Activated CD8-positive, alpha-beta T cell treated with anti-CD3 and anti-CD28 coated beads, Interleukin-2, amount 10 ng/mL, durations not matched to agents 7 days and 5 days (primary cell): Measurements from ENCODE around the gene MYRFL. TPM values are rescaled to one million over a fixed set of nuclear protein-coding genes. Genes with fewer than 3 reads are reported as not detected.

Source experiments
- ATAC-seq: fragments of 150-1000 bp; cut with Tn5 transposase; one replicate; pipeline ENCODE4 v1.10.0; 2021; ENCODE audit warnings: moderate library complexity
- CTCF ChIA-PET: fragments of 350-600 bp; sonication (Branson Sonifier 250); formaldehyde crosslinking; loops from one replicate; lab custom pipeline; 2021; ENCODE audit warnings: antibody characterized with exemption; lab: Charles Lee
- POLR2A ChIA-PET: fragments of 350-600 bp; sonication (Branson Sonifier 250); formaldehyde crosslinking; loops from one replicate; lab custom pipeline; 2021; ENCODE audit warnings: antibody characterized with exemption; lab: Charles Lee
- DNase-seq: peaks from one replicate; pipeline ENCODE4 v3.0.0-alpha.2; 2020
- H3K27ac Mint-ChIP-seq: one replicate; pipeline ENCODE4 v1.8.0; 2021; ENCODE audit warnings: mild to moderate bottlenecking, mixed read lengths
- H3K27me3 Mint-ChIP-seq: one replicate; pipeline ENCODE4 v1.8.0; 2021; ENCODE audit warnings: low read depth, mixed read lengths
- H3K36me3 Mint-ChIP-seq: one replicate; pipeline ENCODE4 v1.8.0; 2021; ENCODE audit warnings: low read depth, mixed read lengths
- H3K4me1 Mint-ChIP-seq: one replicate; pipeline ENCODE4 v1.8.0; 2021; ENCODE audit warnings: low read depth, mixed read lengths
- H3K4me3 Mint-ChIP-seq: one replicate; pipeline ENCODE4 v1.8.0; 2021; ENCODE audit warnings: mild to moderate bottlenecking, mixed read lengths
- H3K9me3 Mint-ChIP-seq: one replicate; pipeline ENCODE4 v1.8.0; 2022; ENCODE audit warnings: mixed read lengths; ENCODE audit not compliant: insufficient read depth
- total RNA-seq, 2 experiments: library from RNA; stranded (reverse); gene quantifications; one replicate each; pipeline ENCODE4 v1.2.3, GENCODE V29; 2021

MYRFL gene
- total RNA-seq, 2 experiments from 2014 or later = not detected

DNA sequence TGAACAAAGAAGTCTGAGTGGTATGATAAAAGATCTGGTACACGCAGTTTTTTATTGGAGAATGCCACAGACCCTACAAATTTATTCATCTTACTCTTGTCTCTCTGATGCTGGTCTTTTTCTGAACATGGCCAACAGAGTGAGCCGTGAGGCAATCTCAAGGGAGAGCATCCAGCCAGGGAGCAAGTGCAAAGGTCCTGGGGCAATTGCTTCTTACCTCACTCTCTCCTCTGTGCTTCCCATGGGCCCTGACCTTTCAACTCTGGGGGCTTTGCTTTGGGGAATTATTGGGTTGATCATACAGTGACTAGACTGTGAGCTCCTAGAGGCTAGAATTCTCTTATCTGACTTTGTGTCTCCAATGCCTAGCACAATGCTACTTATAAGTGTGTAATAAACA lies 171.7 kb downstream of the MYRFL start:
- ChIA-PET POLR2A (no interaction called here), CTCF (interaction anchor here (1.4 kb wide), 1 partner anchor 96 kb away, joined by 3 read pairs; no protein-coding TSS in a partner anchor)
- Mint-ChIP-seq H3K4me1 (no peaks in the 10 kb centered on the region), H3K36me3 (no peaks in the 10 kb centered on the region), H3K4me3 (no peak overlapping the region), H3K27me3 (no peaks in the 10 kb centered on the region), H3K9me3 (no peaks in the 10 kb centered on the region), H3K27ac (no peak overlapping the region)
- ATAC-seq = no peak
- no peak for DNase-seq

DNA sequence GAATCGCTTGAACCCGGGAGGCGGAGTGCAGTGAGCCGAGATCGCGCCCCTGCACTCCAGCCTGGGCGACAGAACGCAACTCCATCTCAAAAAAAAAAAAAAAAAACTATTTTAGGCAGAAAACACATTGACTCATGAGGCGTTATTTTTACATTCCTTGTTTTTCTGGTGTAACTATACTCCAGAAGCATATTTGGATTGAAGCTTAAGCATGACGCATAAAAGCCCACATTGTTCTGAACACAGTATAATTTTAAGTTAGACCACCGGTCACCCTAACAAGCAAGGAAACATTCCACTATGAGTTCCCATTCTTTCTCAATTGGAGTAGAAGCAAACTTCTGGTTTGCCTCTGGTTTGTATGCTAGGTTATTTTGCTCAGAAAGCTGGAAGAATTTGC lies 173.0 kb downstream of the MYRFL start:
- H3K9me3 Mint-ChIP-seq = no peaks in the 10 kb centered on the region
- CTCF ChIA-PET = no interaction called here
- H3K27ac Mint-ChIP-seq = no peak overlapping the region
- no peak overlapping the region for H3K4me3 Mint-ChIP-seq
- H3K36me3 Mint-ChIP-seq = no peaks in the 10 kb centered on the region
- H3K4me1 Mint-ChIP-seq = no peaks in the 10 kb centered on the region
- POLR2A ChIA-PET = no interaction called here
- no peaks in the 10 kb centered on the region for H3K27me3 Mint-ChIP-seq
- ATAC-seq (no peak), DNase-seq (no peak)

DNA sequence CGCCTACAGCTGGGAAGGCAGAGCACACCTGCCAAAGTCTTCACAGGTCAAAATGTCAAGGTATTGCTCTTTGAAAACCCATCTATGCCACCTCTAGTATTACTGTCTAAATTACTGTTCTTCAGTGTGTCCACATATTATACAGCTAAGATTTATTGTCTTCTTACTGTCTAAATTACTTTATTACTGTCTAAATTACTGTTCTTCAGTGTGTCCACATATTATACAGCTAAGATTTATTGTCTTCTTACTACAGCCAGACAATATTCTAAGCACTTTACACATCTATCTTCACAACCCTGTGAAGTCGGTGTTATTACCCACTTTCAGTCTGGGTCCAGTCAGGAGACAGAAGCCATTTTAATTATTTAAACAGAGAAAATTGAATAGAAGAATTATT lies 173.9 kb downstream of the MYRFL start:
- H3K4me1 Mint-ChIP-seq = no peaks in the 10 kb centered on the region
- CTCF ChIA-PET = no interaction called here
- H3K27me3 Mint-ChIP-seq = no peaks in the 10 kb centered on the region
- POLR2A ChIA-PET = no interaction called here
- ATAC-seq = no peak
- no peak for DNase-seq
- no peaks in the 10 kb centered on the region for H3K36me3 Mint-ChIP-seq
- no peaks in the 10 kb centered on the region for H3K9me3 Mint-ChIP-seq
- no peak overlapping the region for H3K4me3 Mint-ChIP-seq
- no peak overlapping the region for H3K27ac Mint-ChIP-seq

DNA sequence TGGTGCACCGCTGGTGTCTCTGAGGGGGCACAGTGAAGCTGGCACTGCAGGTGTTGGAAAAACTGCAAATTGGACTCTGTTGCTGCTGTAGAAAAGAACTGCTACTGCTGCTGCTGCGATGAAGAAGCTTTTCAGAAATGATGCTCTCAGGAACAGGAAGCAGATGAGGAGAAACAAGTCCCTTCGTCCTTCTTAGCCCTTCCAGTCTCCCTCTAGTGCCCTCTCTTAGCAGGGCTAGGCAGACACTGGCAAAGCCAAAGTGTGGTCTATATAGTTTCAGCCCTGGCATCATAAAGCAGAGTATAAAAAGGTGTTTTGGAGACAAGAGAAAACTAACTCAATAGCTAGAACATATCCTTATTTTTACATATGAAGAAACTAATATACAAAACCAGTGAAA lies 174.5 kb downstream of the MYRFL start:
- no peaks in the 10 kb centered on the region for H3K36me3 Mint-ChIP-seq
- ChIA-PET POLR2A (no interaction called here), CTCF (no interaction called here)
- H3K9me3 Mint-ChIP-seq = no peaks in the 10 kb centered on the region
- no peaks in the 10 kb centered on the region for H3K4me1 Mint-ChIP-seq
- DNase-seq (no peak), ATAC-seq (no peak)
- H3K27me3 Mint-ChIP-seq = no peaks in the 10 kb centered on the region
- H3K4me3 Mint-ChIP-seq = no peak overlapping the region
- H3K27ac Mint-ChIP-seq = no peak overlapping the region

DNA sequence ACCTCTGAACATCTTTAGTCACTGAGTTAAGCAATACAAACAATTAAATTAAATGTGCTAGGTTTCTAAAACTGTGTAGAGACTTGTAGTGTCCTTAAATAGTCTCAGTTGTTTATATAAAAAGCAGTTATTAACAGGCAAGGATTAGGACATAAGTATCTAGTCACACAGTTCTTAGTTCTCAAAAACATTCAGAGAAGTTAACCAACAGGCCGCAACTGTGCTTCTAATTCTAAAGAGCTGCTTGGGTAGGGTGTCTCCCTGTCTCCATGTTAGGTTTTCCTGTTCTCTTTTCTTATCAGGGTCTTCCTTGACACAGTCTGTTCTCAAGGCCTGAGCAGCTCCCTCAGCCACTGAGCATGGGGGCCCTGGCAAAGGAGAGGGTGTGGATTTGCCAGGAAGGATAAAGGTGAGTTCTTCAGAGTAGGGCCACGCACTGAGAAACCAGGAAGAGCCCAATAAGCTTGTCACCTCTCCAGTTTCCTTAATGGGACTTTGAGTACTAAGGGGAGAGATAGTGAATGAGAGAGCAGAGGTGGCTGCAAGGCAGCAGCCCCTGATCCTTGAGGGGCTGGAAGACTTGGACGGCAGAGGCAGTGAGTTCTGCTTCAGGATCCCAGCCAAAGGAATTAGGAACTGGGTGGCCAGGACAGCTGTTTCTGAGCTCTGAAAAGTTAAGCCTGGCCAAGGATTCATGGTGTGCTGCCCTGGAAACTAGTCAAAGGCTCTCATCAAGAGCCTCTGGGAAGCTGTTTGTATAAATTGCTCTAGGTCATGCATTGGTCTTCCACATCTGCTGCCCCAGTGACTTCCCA lies 177.3 kb downstream of the MYRFL start:
- Mint-ChIP-seq H3K36me3 (no peaks in the 10 kb centered on the region), H3K4me3 (no peak overlapping the region), H3K4me1 (no peaks in the 10 kb centered on the region), H3K27ac (no peak overlapping the region), H3K27me3 (no peaks in the 10 kb centered on the region), H3K9me3 (no peaks in the 10 kb centered on the region)
- DNase-seq (no peak), ATAC-seq (no peak)
- ChIA-PET POLR2A (no interaction called here), CTCF (no interaction called here)

DNA sequence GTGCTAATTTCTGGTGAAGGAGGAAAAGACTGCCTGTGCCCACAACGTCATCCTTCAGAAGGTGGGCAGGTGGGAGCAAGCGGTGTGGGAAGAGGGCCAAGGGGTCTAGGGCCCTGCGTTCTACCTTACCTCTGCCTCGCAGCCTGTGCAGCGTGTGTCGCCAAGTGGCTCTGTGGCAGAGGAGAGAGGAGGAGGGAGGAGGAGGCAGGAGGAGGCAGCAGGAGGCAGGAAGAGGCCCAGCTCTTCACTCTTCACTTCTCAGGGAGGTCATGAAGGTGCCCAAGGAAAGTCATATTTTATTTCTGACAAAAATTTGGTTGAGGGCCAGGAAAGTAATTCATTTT lies 177.9 kb downstream of the MYRFL start:
- DNase-seq = no peak
- Mint-ChIP-seq H3K27me3 (no peaks in the 10 kb centered on the region), H3K4me3 (no peak overlapping the region), H3K4me1 (no peaks in the 10 kb centered on the region), H3K27ac (no peak overlapping the region), H3K9me3 (no peaks in the 10 kb centered on the region), H3K36me3 (no peaks in the 10 kb centered on the region)
- POLR2A ChIA-PET = no interaction called here
- CTCF ChIA-PET = no interaction called here
- ATAC-seq = no peak

DNA sequence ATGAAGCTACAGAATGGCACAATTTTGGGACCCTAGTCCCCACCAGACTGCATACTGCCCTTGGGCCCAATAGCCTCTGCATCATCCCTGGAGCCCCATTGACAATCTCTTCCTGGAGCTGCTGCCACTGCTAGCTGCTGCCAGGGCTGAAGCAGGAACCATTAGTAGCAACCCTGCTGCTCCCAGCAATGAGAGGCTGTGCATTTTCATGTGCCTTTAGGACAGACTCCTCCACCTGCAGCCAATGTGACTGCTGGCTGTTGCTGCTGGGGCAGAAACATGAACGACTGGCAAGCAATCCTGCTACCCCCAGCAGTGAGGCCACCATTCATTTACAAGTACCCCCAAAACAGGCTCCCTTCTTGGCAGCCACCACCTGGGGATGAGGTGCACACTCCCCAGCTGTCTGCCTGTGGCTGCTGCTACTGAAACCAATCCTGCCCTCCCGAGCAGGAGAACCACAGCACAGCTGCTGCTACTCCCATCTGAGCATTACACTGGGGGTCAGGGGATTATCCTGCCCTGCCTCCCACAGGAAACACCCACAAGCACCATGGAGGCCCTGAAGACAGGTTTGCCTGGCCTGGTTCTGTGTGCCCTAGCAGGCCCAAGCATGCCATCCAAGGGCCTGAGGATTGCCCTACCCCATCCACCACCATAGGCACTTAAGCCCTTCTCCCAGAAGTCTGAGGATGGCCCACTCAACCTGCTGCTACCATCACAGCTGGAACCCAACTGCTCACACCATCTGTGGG lies 181.0 kb downstream of the MYRFL start:
- ATAC-seq (no peak), DNase-seq (no peak)
- no peaks in the 10 kb centered on the region for H3K4me1 Mint-ChIP-seq
- H3K27ac Mint-ChIP-seq = no peak overlapping the region
- H3K36me3 Mint-ChIP-seq = no peaks in the 10 kb centered on the region
- CTCF ChIA-PET = no interaction called here
- no peaks in the 10 kb centered on the region for H3K27me3 Mint-ChIP-seq
- no peak overlapping the region for H3K4me3 Mint-ChIP-seq
- peaks cover 9% of the 10 kb centered on the region for H3K9me3 Mint-ChIP-seq
- POLR2A ChIA-PET = no interaction called here

DNA sequence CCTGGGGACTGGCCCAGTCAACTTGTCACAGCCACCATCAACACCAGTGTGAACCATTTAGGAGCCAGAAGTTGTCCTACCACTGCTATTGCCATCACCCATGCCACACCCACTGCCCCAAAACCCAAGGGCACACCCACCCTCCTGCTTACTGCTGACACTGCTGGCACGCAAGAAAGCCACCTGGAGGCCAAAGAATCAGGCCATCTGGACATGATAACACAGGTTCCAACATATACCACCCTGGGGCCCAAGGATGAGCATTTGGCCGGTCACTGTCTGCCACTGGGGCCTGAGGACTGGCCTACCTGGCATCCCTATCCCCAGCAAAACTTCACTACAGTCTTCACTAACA lies 181.6 kb downstream of the MYRFL start:
- H3K27me3 Mint-ChIP-seq = no peaks in the 10 kb centered on the region
- POLR2A ChIA-PET = no interaction called here
- no peak overlapping the region for H3K4me3 Mint-ChIP-seq
- DNase-seq (no peak), ATAC-seq (no peak)
- H3K27ac Mint-ChIP-seq = no peak overlapping the region
- peaks cover 9% of the 10 kb centered on the region for H3K9me3 Mint-ChIP-seq
- no peaks in the 10 kb centered on the region for H3K36me3 Mint-ChIP-seq
- CTCF ChIA-PET = no interaction called here
- H3K4me1 Mint-ChIP-seq = no peaks in the 10 kb centered on the region

DNA sequence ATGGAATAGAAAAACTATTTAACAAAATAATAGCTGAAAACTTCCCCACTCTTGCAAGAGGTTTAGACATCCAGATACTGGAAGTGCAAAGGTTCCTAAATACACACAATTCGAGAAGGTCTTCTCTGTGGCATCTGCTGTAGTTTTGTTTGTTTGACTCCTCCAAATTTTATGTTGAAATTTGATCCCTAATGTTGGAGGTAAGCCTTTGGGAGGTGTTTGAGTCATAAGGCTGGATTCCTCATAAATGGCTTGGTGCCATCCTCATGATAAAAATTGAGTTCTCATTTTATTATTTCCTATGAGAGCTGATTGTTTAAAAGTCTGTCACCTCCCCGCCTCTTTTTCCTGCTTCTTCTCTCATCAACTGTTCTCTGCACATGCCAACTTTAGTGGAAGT lies 182.7 kb downstream of the MYRFL start:
- H3K4me3 Mint-ChIP-seq = no peak overlapping the region
- peaks cover 11% of the 10 kb centered on the region for H3K9me3 Mint-ChIP-seq
- H3K4me1 Mint-ChIP-seq = no peaks in the 10 kb centered on the region
- DNase-seq (no peak), ATAC-seq (no peak)
- no peaks in the 10 kb centered on the region for H3K27me3 Mint-ChIP-seq
- no peaks in the 10 kb centered on the region for H3K36me3 Mint-ChIP-seq
- H3K27ac Mint-ChIP-seq = no peak overlapping the region
- POLR2A ChIA-PET = no interaction called here
- CTCF ChIA-PET = no interaction called here

Other genes starting within 250 kb of the MYRFL start
- gene CCT2, start 239.8 kb upstream of the MYRFL start, total RNA-seq = 100 to 1,000 TPM; 238 to 252 TPM
- gene LRRC10, start 214.3 kb upstream of the MYRFL start, total RNA-seq = not detected
- not detected for gene BEST3, start 125.9 kb upstream of the MYRFL start, total RNA-seq
- 10 to 100 TPM; 26.2 to 27.7 TPM for gene RAB3IP, start 86.4 kb upstream of the MYRFL start, total RNA-seq